Forelimb muscle (tissue), 1 donor: ENCODE data around the gene CST8. TPM values are rescaled to one million over a fixed set of nuclear protein-coding genes. Genes with fewer than 3 reads are reported as not detected.

Source experiments
- DNase-seq: peaks from one replicate; pipeline ENCODE4 v3.0.0-alpha.2; 2013; ENCODE audit warnings: low read depth
- polyA plus RNA-seq: library from polyadenylated mRNA; unstranded; fragments of 120-200 nt; gene quantifications from one replicate; pipeline ENCODE4 v1.2.1, GENCODE V29; 2013; ENCODE audit not compliant: insufficient read length

The CST8 gene
- polyA plus RNA-seq, 1 donor: not detected

GRCh38 chr20:23476015-23476754 lies 14.7 kb upstream of the CST8 start:
- no peak for DNase-seq

- no peak for DNase-seq
Measured at GRCh38 chr20:23477223-23477622, 13.7 kb upstream of the CST8 start.

GRCh38 chr20:23479043-23479442 lies 11.9 kb upstream of the CST8 start:
- no peak for DNase-seq

- DNase-seq: no peak
Measured at GRCh38 chr20:23482138-23482537, 8.8 kb upstream of the CST8 start.

- DNase-seq: no peak
Measured at GRCh38 chr20:23484081-23484480, 6.8 kb upstream of the CST8 start.

GRCh38 chr20:23488470-23488869 lies 2.4 kb upstream of the CST8 start:
- no peak for DNase-seq

GRCh38 chr20:23488996-23489395 lies 1.9 kb upstream of the CST8 start:
- DNase-seq: no peak

GRCh38 chr20:23492292-23492691 lies 1.4 kb downstream of the CST8 start:
- DNase-seq: no peak

GRCh38 chr20:23493172-23493772 lies 2.4 kb downstream of the CST8 start:
- no peak for DNase-seq

GRCh38 chr20:23497536-23497935 lies 6.6 kb downstream of the CST8 start:
- DNase-seq: no peak

- DNase-seq: no peak
Measured at GRCh38 chr20:23501926-23502325, 11.0 kb downstream of the CST8 start.

- no peak for DNase-seq
Measured at GRCh38 chr20:23503649-23504048, 12.7 kb downstream of the CST8 start.

- no peak for DNase-seq
Measured at GRCh38 chr20:23507346-23507745, 16.4 kb downstream of the CST8 start.

- no peak for DNase-seq
Measured at GRCh38 chr20:23508449-23509229, 17.7 kb downstream of the CST8 start.

- no peak for DNase-seq
Measured at GRCh38 chr20:23509247-23509913, 18.5 kb downstream of the CST8 start.

- DNase-seq: no peak
Measured at GRCh38 chr20:23510000-23510590, 19.2 kb downstream of the CST8 start.

- no peak for DNase-seq
Measured at GRCh38 chr20:23513164-23513563, 22.2 kb downstream of the CST8 start.

- DNase-seq: no peak
Measured at GRCh38 chr20:23514848-23515247, 23.9 kb downstream of the CST8 start.

GRCh38 chr20:23515250-23515939 lies 24.5 kb downstream of the CST8 start:
- DNase-seq: no peak

GRCh38 chr20:23517719-23518118 lies 26.8 kb downstream of the CST8 start:
- no peak for DNase-seq

GRCh38 chr20:23519556-23519955 lies 28.6 kb downstream of the CST8 start:
- DNase-seq: no peak
